B cell (primary cell): ENCODE results near the gene GAB4. TPM values are rescaled to one million over a fixed set of nuclear protein-coding genes. Genes with fewer than 3 reads are reported as not detected.

ENCODE experiments used
- ATAC-seq: fragments of 200-7000 bp; cut with Tn5 transposase; one replicate; pipeline ENCODE4 v1.10.0; 2021; ENCODE audit warnings: low read depth, mild to moderate bottlenecking, moderate number of reproducible peaks, moderate library complexity
- CTCF ChIA-PET: fragments of 350-600 bp; sonication (Branson Sonifier 250); formaldehyde crosslinking; loops from one replicate; lab custom pipeline; 2021; ENCODE audit warnings: antibody characterized with exemption, inconsistent platforms; lab: Charles Lee
- POLR2A ChIA-PET: fragments of 350-600 bp; sonication (Branson Sonifier 250); formaldehyde crosslinking; loops from one replicate; lab custom pipeline; 2021; ENCODE audit warnings: antibody characterized with exemption; lab: Charles Lee
- DNase-seq: peaks from one replicate; pipeline ENCODE4 v3.0.0; 2013
- H2AFZ ChIP-seq: 2 replicates; pipeline ENCODE4 v1.6.1; 2012; ENCODE audit warnings: mild to moderate bottlenecking, low read depth, low read length; ENCODE audit not compliant: insufficient read depth, poor library complexity, severe bottlenecking
- H3K27ac ChIP-seq, 2 donors: 1 replicate in 1 of 2; 2 replicates in 1 of 2; pipeline ENCODE4 v1.5.1; 2012 to 2013; ENCODE audit warnings: low read length in 2 of 2, mild to moderate bottlenecking in 2 of 2, moderate library complexity in 1 of 2
- H3K27me3 ChIP-seq, 4 experiments: fragments of 200-600 bp in 1 of 4; sonication (generic) in 1 of 4; replicated peaks in 1 of 4; 1 replicate in 2 of 4; 2 replicates in 2 of 4; pipeline versions ENCODE4 v1.6.1 to v1.7.0; 2013 to 2016; ENCODE audit warnings: low read length in 3 of 4, mild to moderate bottlenecking in 2 of 4, mixed read lengths in 1 of 4, moderate library complexity in 1 of 4; ENCODE audit not compliant: insufficient read depth in 4 of 4, control insufficient read depth in 3 of 4; ENCODE audit errors: control extremely low read depth in 1 of 4
- H3K36me3 ChIP-seq, 2 experiments: replicated peaks in 1 of 2; 1 replicate in 1 of 2; 2 replicates in 1 of 2; pipeline versions ENCODE4 v1.6.1 to v1.7.1; 2013; ENCODE audit warnings: low read length in 1 of 2; ENCODE audit not compliant: insufficient read depth in 2 of 2, control insufficient read depth in 1 of 2; ENCODE audit errors: control extremely low read depth in 1 of 2, extremely low read depth in 1 of 2
- H3K4me1 ChIP-seq, 2 donors: fragments of 200-600 bp in 1 of 2; sonication (generic) in 1 of 2; 1 replicate in 1 of 2; 2 replicates in 1 of 2; pipeline versions ENCODE4 v1.5.1 to v1.6.1; 2013 to 2017; ENCODE audit warnings: low read length in 2 of 2; ENCODE audit not compliant: control insufficient read depth in 2 of 2, insufficient read depth in 2 of 2
- H3K4me2 ChIP-seq: replicated peaks from 2 replicates; pipeline ENCODE3; 2012; ENCODE audit warnings: mild to moderate bottlenecking, low read depth, low read length; ENCODE audit not compliant: poor library complexity, severe bottlenecking
- H3K4me3 ChIP-seq, 5 experiments: fragments of 200-600 bp in 1 of 5; sonication (generic) in 1 of 5; 1 replicate in 3 of 5; 2 replicates in 2 of 5; pipeline versions ENCODE4 v1.5.1 to v1.7.0; 2011 to 2016; ENCODE audit warnings: low read length in 4 of 5, mild to moderate bottlenecking in 4 of 5, low read depth in 2 of 5, control low read depth in 1 of 5, moderate library complexity in 1 of 5; ENCODE audit not compliant: insufficient read depth in 1 of 5; ENCODE audit errors: control extremely low read depth in 1 of 5, extremely low read depth in 1 of 5
- H3K79me2 ChIP-seq: fragments of 200-600 bp; sonication (generic); one replicate; pipeline ENCODE4 v1.6.0; 2016; ENCODE audit warnings: low read length; ENCODE audit not compliant: control insufficient read depth, insufficient read depth
- H3K9ac ChIP-seq: fragments of 200-600 bp; sonication (generic); 2 replicates; pipeline ENCODE4 v1.6.1; 2017; ENCODE audit warnings: mild to moderate bottlenecking, low read length, moderate library complexity
- H3K9me3 ChIP-seq, 3 donors: one replicate each; pipeline versions ENCODE4 v1.6.1 to v1.7.1; 2013; ENCODE audit warnings: low read length in 2 of 3; ENCODE audit not compliant: control insufficient read depth in 2 of 3, insufficient read depth in 1 of 3; ENCODE audit errors: control extremely low read depth in 1 of 3
- H4K20me1 ChIP-seq: 2 replicates; pipeline ENCODE4 v1.6.0; 2012; ENCODE audit warnings: mild to moderate bottlenecking, low read length; ENCODE audit not compliant: insufficient read depth, control insufficient read depth, poor library complexity, severe bottlenecking
- H3K27ac Mint-ChIP-seq: one replicate; pipeline ENCODE4 v1.8.0; 2021; ENCODE audit warnings: mixed read lengths
- H3K27me3 Mint-ChIP-seq: one replicate; pipeline ENCODE4 v1.8.0; 2021; ENCODE audit warnings: mixed read lengths
- H3K4me1 Mint-ChIP-seq: one replicate; pipeline ENCODE4 v1.8.0; 2021; ENCODE audit warnings: mixed read lengths
- H3K4me3 Mint-ChIP-seq: one replicate; pipeline ENCODE4 v1.8.0; 2021; ENCODE audit warnings: mixed read lengths
- H3K9me3 Mint-ChIP-seq: one replicate; pipeline ENCODE4 v1.8.0; 2022; ENCODE audit warnings: mixed read lengths; ENCODE audit not compliant: insufficient read depth
- EZH2 ChIP-seq: IDR thresholded peaks from 2 replicates; pipeline ENCODE4 v1.6.1; 2012; ENCODE audit warnings: borderline replicate concordance, low read depth, mild to moderate bottlenecking, moderate library complexity, low read length; ENCODE audit not compliant: insufficient read depth, poor library complexity, severe bottlenecking
- WGBS: methylation state at CpG from one replicate; pipeline ENCODE4 v1.1.5; 2013; ENCODE audit warnings: missing lambda C conversion rate; ENCODE audit not compliant: insufficient coverage; 5-methylcytosine and 5-hydroxymethylcytosine counted together
- intact Hi-C: fragments of 100-400 bp; cut with micrococcal nuclease; formaldehyde crosslinking; loops from one replicate; pipeline ENCODE4 v1.10.0; 2022
- polyA plus RNA-seq: library from polyadenylated mRNA; depleted of rRNA; stranded (reverse); fragments of >200 nt; gene quantifications from 2 replicates; pipeline ENCODE4 v1.2.3, GENCODE V29; 2012
- total RNA-seq, 2 donors: library from RNA; stranded (reverse); fragments of 120-200 nt in 1 of 2; gene quantifications; 1 replicate in 1 of 2; 2 replicates in 1 of 2; pipeline versions ENCODE4 v1.2.3 to v1.2.4, GENCODE V29; 2013 to 2022
- TF ChIP-seq, protein P1 (sequence below): fragments of 200-600 bp; IDR thresholded peaks from one replicate; pipeline ENCODE4 v1.8.0; 2022; ENCODE audit warnings: antibody characterized with exemption, mild to moderate bottlenecking

GAB4 gene
- total and polyA plus RNA-seq, 2 donors (not counting 1 experiment from before 2014, with no cell fraction given): not detected

DNA sequence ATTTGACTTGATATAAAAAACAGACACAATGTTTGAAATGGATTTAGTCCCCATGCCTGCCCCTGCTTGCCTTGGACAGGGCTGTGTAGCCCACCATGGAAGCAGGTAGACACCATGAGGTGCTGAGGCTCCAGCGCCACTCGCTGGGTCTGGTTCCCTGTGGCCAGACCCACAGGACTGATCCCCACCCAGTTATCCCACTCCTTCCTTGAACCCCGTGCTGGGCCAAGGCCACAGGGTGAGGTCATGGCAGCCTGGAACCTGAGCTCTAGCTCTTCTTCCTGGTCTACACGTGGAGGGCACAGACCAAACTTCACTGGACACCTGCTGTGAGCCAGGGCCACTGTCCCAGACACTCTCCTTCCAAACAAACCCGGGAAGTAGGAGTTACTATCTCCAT, 42.5 kb downstream of the GAB4 start:
- no peak for DNase-seq
- H3K4me1 ChIP-seq: no peaks in the 10 kb centered on the region
- no peaks in the 10 kb centered on the region for H3K9me3 Mint-ChIP-seq
- no peaks in the 10 kb centered on the region for H3K9me3 ChIP-seq
- H2AFZ ChIP-seq: no peak overlapping the region
- TF ChIP-seq EZH2: no peak
- TF ChIP-seq, protein P1, sequence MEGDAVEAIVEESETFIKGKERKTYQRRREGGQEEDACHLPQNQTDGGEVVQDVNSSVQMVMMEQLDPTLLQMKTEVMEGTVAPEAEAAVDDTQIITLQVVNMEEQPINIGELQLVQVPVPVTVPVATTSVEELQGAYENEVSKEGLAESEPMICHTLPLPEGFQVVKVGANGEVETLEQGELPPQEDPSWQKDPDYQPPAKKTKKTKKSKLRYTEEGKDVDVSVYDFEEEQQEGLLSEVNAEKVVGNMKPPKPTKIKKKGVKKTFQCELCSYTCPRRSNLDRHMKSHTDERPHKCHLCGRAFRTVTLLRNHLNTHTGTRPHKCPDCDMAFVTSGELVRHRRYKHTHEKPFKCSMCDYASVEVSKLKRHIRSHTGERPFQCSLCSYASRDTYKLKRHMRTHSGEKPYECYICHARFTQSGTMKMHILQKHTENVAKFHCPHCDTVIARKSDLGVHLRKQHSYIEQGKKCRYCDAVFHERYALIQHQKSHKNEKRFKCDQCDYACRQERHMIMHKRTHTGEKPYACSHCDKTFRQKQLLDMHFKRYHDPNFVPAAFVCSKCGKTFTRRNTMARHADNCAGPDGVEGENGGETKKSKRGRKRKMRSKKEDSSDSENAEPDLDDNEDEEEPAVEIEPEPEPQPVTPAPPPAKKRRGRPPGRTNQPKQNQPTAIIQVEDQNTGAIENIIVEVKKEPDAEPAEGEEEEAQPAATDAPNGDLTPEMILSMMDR: no peak
- H3K4me1 Mint-ChIP-seq: no peaks in the 10 kb centered on the region
- 61% methylated on average over 3 of the region's 5 CpGs for WGBS
- H3K79me2 ChIP-seq: no peaks in the 10 kb centered on the region
- no peaks in the 10 kb centered on the region for H3K36me3 ChIP-seq
- no peak overlapping the region for H3K9ac ChIP-seq
- no peaks in the 10 kb centered on the region for H4K20me1 ChIP-seq
- ChIA-PET CTCF (no interaction called here), POLR2A (no interaction called here)
- no peak overlapping the region for H3K27ac Mint-ChIP-seq
- H3K27ac ChIP-seq: no peak overlapping the region
- H3K27me3 ChIP-seq: no peaks in the 10 kb centered on the region
- H3K4me3 Mint-ChIP-seq: no peak overlapping the region
- no peak overlapping the region for H3K4me3 ChIP-seq
- no peak overlapping the region for H3K4me2 ChIP-seq
- ATAC-seq: no peak
- peaks cover 10% of the 10 kb centered on the region for H3K27me3 Mint-ChIP-seq
- intact Hi-C loops: no loop called here

DNA sequence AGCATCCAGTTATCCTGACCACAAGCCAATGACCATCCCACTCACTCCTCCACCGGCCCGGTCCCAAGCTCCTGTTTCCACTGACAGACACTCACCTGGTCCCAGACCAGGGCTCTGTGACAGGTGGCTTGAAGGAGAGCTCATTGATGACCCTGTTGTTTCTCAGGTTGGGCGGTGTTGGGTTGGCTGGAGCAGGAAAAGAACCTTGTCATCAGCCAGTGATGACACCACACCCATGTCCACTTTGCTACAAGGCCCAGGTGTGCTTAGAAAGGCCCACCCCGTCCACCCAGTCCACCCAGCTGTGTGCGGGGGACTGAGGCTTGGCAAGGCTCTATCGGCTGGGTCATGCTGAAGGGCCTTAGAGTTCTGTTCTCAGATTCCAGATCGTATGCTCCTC, 42.9 kb downstream of the GAB4 start:
- Histone ChIP-seq H3K4me3 (no peak overlapping the region), H2AFZ (no peak overlapping the region), H3K9ac (no peak overlapping the region), H4K20me1 (no peaks in the 10 kb centered on the region), H3K27me3 (no peaks in the 10 kb centered on the region), H3K36me3 (no peaks in the 10 kb centered on the region), H3K4me1 (no peaks in the 10 kb centered on the region), H3K9me3 (no peaks in the 10 kb centered on the region), H3K27ac (no peak overlapping the region), H3K79me2 (no peaks in the 10 kb centered on the region), H3K4me2 (no peak overlapping the region)
- peaks cover 7% of the 10 kb centered on the region for H3K27me3 Mint-ChIP-seq
- ATAC-seq (no peak), DNase-seq (no peak)
- H3K27ac Mint-ChIP-seq: no peak overlapping the region
- H3K4me1 Mint-ChIP-seq: no peaks in the 10 kb centered on the region
- H3K4me3 Mint-ChIP-seq: no peak overlapping the region
- 80% methylated on average over 5 of the region's 7 CpGs for WGBS
- intact Hi-C loops: no loop called here
- CTCF ChIA-PET: no interaction called here
- POLR2A ChIA-PET: no interaction called here
- H3K9me3 Mint-ChIP-seq: no peaks in the 10 kb centered on the region
- no peak for TF ChIP-seq EZH2
- TF ChIP-seq, protein P1: no peak
